Right lobe of liver (tissue), 4 donors: ENCODE results near the gene LASP1.

Experiments
- POLR2A ChIP-seq: fragments of 450-650 bp; IDR thresholded peaks from one replicate; pipeline ENCODE4 v1.6.1; 2017; ENCODE audit warnings: antibody characterized with exemption, mild to moderate bottlenecking
- TF ChIP-seq, protein P1 (sequence below), 4 donors: fragments of 200-600 bp in 3 of 4; fragments of 450-650 bp in 1 of 4; IDR thresholded peaks; one replicate each; pipeline versions ENCODE4 v1.5.1 to v1.8.0; 2016 to 2022; ENCODE audit warnings: antibody characterized with exemption in 4 of 4, mild to moderate bottlenecking in 2 of 4
- donor health status: DM: no; HTN: no; CAD: no.
- donor health status: DM: no; HTN: no; CAD: no.
- donor health status: DM: no; HTN: yes; CAD: no.

DNA sequence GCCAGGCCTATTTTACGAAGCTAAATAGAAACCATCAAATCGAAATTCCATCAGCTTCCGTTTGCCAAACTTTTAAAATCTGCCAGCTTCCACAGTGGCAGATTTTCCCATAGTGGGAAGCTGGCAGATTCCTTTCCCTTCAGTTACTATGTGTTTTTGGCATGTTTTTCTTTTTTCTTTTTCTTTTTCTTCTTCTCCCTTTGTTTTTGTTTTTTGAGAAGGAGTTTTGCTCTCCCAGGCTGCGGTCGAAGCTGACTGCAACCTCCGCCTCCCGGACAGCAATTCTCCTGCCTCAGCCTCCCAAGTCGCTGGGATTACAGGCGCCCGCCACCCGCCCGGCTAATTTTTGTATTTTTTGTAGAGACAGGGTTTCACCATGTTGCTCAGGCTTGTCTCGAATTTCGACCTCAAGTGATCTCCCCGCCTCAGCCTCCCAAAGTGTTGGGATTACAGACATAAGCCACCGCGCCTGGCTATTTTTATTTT lies 44.1 kb upstream of the LASP1 start:
- TF ChIP-seq, protein P1, sequence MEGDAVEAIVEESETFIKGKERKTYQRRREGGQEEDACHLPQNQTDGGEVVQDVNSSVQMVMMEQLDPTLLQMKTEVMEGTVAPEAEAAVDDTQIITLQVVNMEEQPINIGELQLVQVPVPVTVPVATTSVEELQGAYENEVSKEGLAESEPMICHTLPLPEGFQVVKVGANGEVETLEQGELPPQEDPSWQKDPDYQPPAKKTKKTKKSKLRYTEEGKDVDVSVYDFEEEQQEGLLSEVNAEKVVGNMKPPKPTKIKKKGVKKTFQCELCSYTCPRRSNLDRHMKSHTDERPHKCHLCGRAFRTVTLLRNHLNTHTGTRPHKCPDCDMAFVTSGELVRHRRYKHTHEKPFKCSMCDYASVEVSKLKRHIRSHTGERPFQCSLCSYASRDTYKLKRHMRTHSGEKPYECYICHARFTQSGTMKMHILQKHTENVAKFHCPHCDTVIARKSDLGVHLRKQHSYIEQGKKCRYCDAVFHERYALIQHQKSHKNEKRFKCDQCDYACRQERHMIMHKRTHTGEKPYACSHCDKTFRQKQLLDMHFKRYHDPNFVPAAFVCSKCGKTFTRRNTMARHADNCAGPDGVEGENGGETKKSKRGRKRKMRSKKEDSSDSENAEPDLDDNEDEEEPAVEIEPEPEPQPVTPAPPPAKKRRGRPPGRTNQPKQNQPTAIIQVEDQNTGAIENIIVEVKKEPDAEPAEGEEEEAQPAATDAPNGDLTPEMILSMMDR (IDR thresholded peaks at IDR 0.05) = no peak
- no peak for TF ChIP-seq POLR2A
